IMR-90 (cell line): ENCODE results near the gene HELZ. TPM values are rescaled to one million over a fixed set of nuclear protein-coding genes. Genes with fewer than 3 reads are reported as not detected.

Experiments
- ATAC-seq: fragments of 200-7000 bp; cut with Tn5 transposase; 2 replicates; pipeline ENCODE4 v1.9.1; 2020; ENCODE audit warnings: low read depth, mild to moderate bottlenecking, moderate library complexity
- BruUV-seq: library from RNA; stranded (reverse); fragments of 400-500 nt; replicated peaks from 2 replicates; lab custom pipeline; 2021; lab: Mats Ljungman, UMichigan
- CTCF ChIA-PET: fragments of 300-600 bp; formaldehyde crosslinking; extraction: SDS; loops from one replicate; lab custom pipeline; 2021; ENCODE audit warnings: antibody characterized with exemption; lab: Yijun Ruan, JAX
- POLR2A ChIA-PET: fragments of 300-600 bp; sonication (Branson Sonifier 250); formaldehyde crosslinking; loops from one replicate; lab custom pipeline; 2022; ENCODE audit warnings: antibody characterized with exemption; ENCODE audit not compliant: unreplicated experiment; lab: Charles Lee
- DNase-seq: peaks from one replicate; pipeline ENCODE4 v3.0.0; 2013
- H2AFZ ChIP-seq: replicated peaks from 2 replicates; pipeline ENCODE3; 2013; ENCODE audit warnings: low read length, mild to moderate bottlenecking; ENCODE audit not compliant: poor library complexity
- H2AK5ac ChIP-seq: 2 replicates; pipeline ENCODE4 v1.6.1; 2013; ENCODE audit warnings: low read depth, low read length, inconsistent platforms
- H2AK9ac ChIP-seq: replicated peaks from 2 replicates; pipeline ENCODE3; 2013; ENCODE audit warnings: mild to moderate bottlenecking, low read depth, low read length, moderate library complexity; ENCODE audit not compliant: poor library complexity
- H2BK120ac ChIP-seq: 2 replicates; pipeline ENCODE4 v1.6.1; 2013; ENCODE audit warnings: low read depth, low read length, inconsistent platforms
- H2BK15ac ChIP-seq: 3 replicates; pipeline ENCODE4 v1.6.1; 2013; ENCODE audit warnings: low read depth, low read length, inconsistent platforms
- H2BK20ac ChIP-seq: 2 replicates; pipeline ENCODE4 v1.6.1; 2013; ENCODE audit warnings: low read depth, mild to moderate bottlenecking, inconsistent platforms, low read length, moderate library complexity
- H2BK5ac ChIP-seq: 2 replicates; pipeline ENCODE4 v1.6.1; 2013; ENCODE audit warnings: mild to moderate bottlenecking, low read depth, low read length, inconsistent platforms; ENCODE audit not compliant: poor library complexity, severe bottlenecking
- H3K14ac ChIP-seq: replicated peaks from 2 replicates; pipeline ENCODE4 v1.6.1; 2013; ENCODE audit warnings: low read depth, low read length, inconsistent platforms
- H3K18ac ChIP-seq: 2 replicates; pipeline ENCODE4 v1.6.1; 2013; ENCODE audit warnings: low read depth, low read length, control low read depth
- H3K23ac ChIP-seq: 2 replicates; pipeline ENCODE4 v1.6.1; 2013; ENCODE audit warnings: low read depth, low read length, inconsistent platforms
- H3K27ac ChIP-seq: 2 replicates; pipeline ENCODE4 v1.5.1; 2013; ENCODE audit warnings: mild to moderate bottlenecking, control low read depth, low read length; ENCODE audit not compliant: insufficient read depth
- H3K27me3 ChIP-seq: 2 replicates; pipeline ENCODE4 v1.6.1; 2013; ENCODE audit warnings: low read length; ENCODE audit not compliant: control insufficient read depth, insufficient read depth
- H3K36me3 ChIP-seq: 2 replicates; pipeline ENCODE4 v1.6.1; 2013; ENCODE audit warnings: low read length, mixed read lengths; ENCODE audit not compliant: control insufficient read depth, insufficient read depth
- H3K4ac ChIP-seq: 2 replicates; pipeline ENCODE4 v1.6.1; 2013; ENCODE audit warnings: low read depth, low read length, inconsistent platforms
- H3K4me1 ChIP-seq: 2 replicates; pipeline ENCODE4 v1.6.1; 2013; ENCODE audit warnings: low read length, mixed read lengths; ENCODE audit not compliant: control insufficient read depth, insufficient read depth
- H3K4me2 ChIP-seq: 2 replicates; pipeline ENCODE4 v1.6.1; 2013; ENCODE audit warnings: low read depth, mild to moderate bottlenecking, control low read depth, low read length, moderate library complexity
- H3K4me3 ChIP-seq: 2 replicates; pipeline ENCODE4 v1.5.1; 2013; ENCODE audit warnings: low read depth, mild to moderate bottlenecking, control low read depth, low read length, moderate library complexity; ENCODE audit not compliant: insufficient read depth
- H3K56ac ChIP-seq: 2 replicates; pipeline ENCODE4 v1.6.1; 2013; ENCODE audit warnings: low read length, inconsistent platforms; ENCODE audit not compliant: insufficient read depth; ENCODE audit errors: extremely low read depth
- H3K79me1 ChIP-seq, 2 experiments: 2 replicates each; pipeline ENCODE4 v1.6.1; 2013; ENCODE audit warnings: low read length in 2 of 2, inconsistent platforms in 1 of 2, low read depth in 1 of 2
- H3K9ac ChIP-seq: 2 replicates; pipeline ENCODE4 v1.6.1; 2013; ENCODE audit warnings: low read depth, low read length, control low read depth
- H3K9me1 ChIP-seq: 2 replicates; pipeline ENCODE4 v1.6.1; 2013; ENCODE audit warnings: low read length, inconsistent platforms; ENCODE audit not compliant: insufficient read depth
- H3K9me3 ChIP-seq: 2 replicates; pipeline ENCODE4 v1.6.1; 2013; ENCODE audit warnings: low read length; ENCODE audit not compliant: control insufficient read depth, insufficient read depth
- H4K20me1 ChIP-seq: 2 replicates; pipeline ENCODE4 v1.6.1; 2013; ENCODE audit warnings: low read length, inconsistent platforms; ENCODE audit not compliant: insufficient read depth
- H4K5ac ChIP-seq: 2 replicates; pipeline ENCODE4 v1.6.1; 2013; ENCODE audit warnings: mild to moderate bottlenecking, low read depth, low read length, control low read depth
- H4K8ac ChIP-seq, 2 experiments: 2 replicates each; pipeline ENCODE4 v1.6.1; 2013; ENCODE audit warnings: low read depth in 2 of 2, low read length in 2 of 2, control low read depth in 1 of 2, inconsistent platforms in 1 of 2
- H4K91ac ChIP-seq: 2 replicates; pipeline ENCODE4 v1.6.1; 2013; ENCODE audit warnings: low read depth, low read length, inconsistent platforms; ENCODE audit not compliant: insufficient read depth
- CEBPB ChIP-seq: IDR thresholded peaks from 2 replicates; pipeline ENCODE4 v1.6.1; 2012; ENCODE audit warnings: low read depth, low read length, improper control_type of control experiment
- CHD1 ChIP-seq: IDR thresholded peaks from 2 replicates; pipeline ENCODE4 v1.6.1; 2012; ENCODE audit warnings: low read depth, low read length, improper control_type of control experiment
- ELK1 ChIP-seq: fragments of 150-350 bp; IDR thresholded peaks from 2 replicates; pipeline ENCODE4 v1.6.1; 2016; ENCODE audit warnings: low read depth, mild to moderate bottlenecking, low read length, moderate library complexity, borderline replicate concordance
- FOS ChIP-seq: fragments of 150-350 bp; IDR thresholded peaks from 2 replicates; pipeline ENCODE4 v1.6.1; 2016; ENCODE audit warnings: low read depth, low read length
- MAFK ChIP-seq: IDR thresholded peaks from 2 replicates; pipeline ENCODE4 v1.6.1; 2012; ENCODE audit warnings: low read depth, low read length, improper control_type of control experiment
- MAZ ChIP-seq: IDR thresholded peaks from 2 replicates; pipeline ENCODE4 v1.6.1; 2012; ENCODE audit warnings: low read depth, mild to moderate bottlenecking, low read length, improper control_type of control experiment, moderate library complexity, borderline replicate concordance
- NFE2L2 ChIP-seq: fragments of 150-350 bp; IDR thresholded peaks from 2 replicates; pipeline ENCODE4 v1.6.1; 2016; ENCODE audit warnings: low read depth, mild to moderate bottlenecking, low read length
- WGBS, 2 experiments: methylation state at CpG; one replicate each; pipeline versions ENCODE4 v1.1.5 to v1.1.7; 2013; ENCODE audit warnings: missing lambda C conversion rate in 2 of 2; ENCODE audit not compliant: insufficient read length in 1 of 2; ENCODE audit errors: extremely low coverage in 2 of 2; 5-methylcytosine and 5-hydroxymethylcytosine counted together
- dilution Hi-C: fragments of 300-500 bp; cut with HindIII; formaldehyde crosslinking; loops from one replicate; pipeline ENCODE4 v1.14.3; 2018; ENCODE audit warnings: low sequenced_read_pairs; ENCODE audit not compliant: unreplicated experiment
- in situ Hi-C: fragments of 300-500 bp; cut with MboI; formaldehyde crosslinking; loops from 3 replicates; pipeline ENCODE4 v1.14.3; 2019; ENCODE audit warnings: low sequenced_read_pairs, inconsistent platforms, mixed read lengths
- intact Hi-C: fragments of 100-400 bp; cut with micrococcal nuclease; formaldehyde crosslinking; loops from 2 replicates; pipeline ENCODE4 v1.10.0; 2022
- polyA plus RNA-seq, 3 experiments: library from polyadenylated mRNA; depleted of rRNA; stranded (reverse); fragments of >200 nt; gene quantifications; 2 replicates each; pipeline ENCODE4 v1.2.3, GENCODE V29; 2012; ENCODE audit warnings: low replicate concordance in 1 of 3
- total RNA-seq: library from RNA; depleted of rRNA; stranded (reverse); fragments of >200 nt; gene quantifications from 2 replicates; pipeline ENCODE4 v1.2.3, GENCODE V29; 2012

The HELZ gene
- total and polyA plus RNA-seq, 2 of the 4 experiments (the other 2 are of a cell fraction) = 8.0 to 60.6 TPM

GRCh38 chr17:67225316-67225715, 19.7 kb downstream of the HELZ start:
- peaks cover 7% of the 10 kb centered on the region for H3K9me1 ChIP-seq
- peaks cover 3% of the 10 kb centered on the region for H3K4me1 ChIP-seq
- WGBS, 2 experiments = no CpG with 5 or more reads among the region's 4 CpGs
- H2BK20ac ChIP-seq = no peak overlapping the region
- no peak overlapping the region for H3K4me3 ChIP-seq
- in situ Hi-C loops (no loop called here), dilution Hi-C loops (no loop called here), intact Hi-C loops (no loop called here)
- POLR2A ChIA-PET = no interaction called here
- H3K27ac ChIP-seq = no peak overlapping the region
- no peak overlapping the region for H3K4ac ChIP-seq
- no peaks in the 10 kb centered on the region for H3K27me3 ChIP-seq
- no peak for ATAC-seq
- H2BK120ac ChIP-seq = no peak overlapping the region
- CTCF ChIA-PET = no interaction called here
- no peak overlapping the region for H3K14ac ChIP-seq
- no peaks in the 10 kb centered on the region for H3K9me3 ChIP-seq
- H2BK5ac ChIP-seq = no peak overlapping the region
- H4K5ac ChIP-seq = no peak overlapping the region
- H3K4me2 ChIP-seq = no peak overlapping the region
- H3K79me1 ChIP-seq = peaks cover 41 to 72% of the 10 kb centered on the region in 2 experiments
- no peak overlapping the region for H3K23ac ChIP-seq
- no peak overlapping the region for H2AK5ac ChIP-seq
- no peak overlapping the region for H2AK9ac ChIP-seq
- no TSS peak for BruUV-seq
- no peak overlapping the region for H3K9ac ChIP-seq
- H4K8ac ChIP-seq = no peak overlapping the region
- H3K18ac ChIP-seq = no peak overlapping the region
- no peak for TF ChIP-seq ELK1
- no peak for TF ChIP-seq NFE2L2
- no peak for TF ChIP-seq CHD1
- no peak for TF ChIP-seq MAZ
- TF ChIP-seq CEBPB = no peak
- no peak for TF ChIP-seq MAFK
- TF ChIP-seq FOS = no peak
- no peaks in the 10 kb centered on the region; the same call in none of the 2 replicates for H3K36me3 ChIP-seq
- no peak overlapping the region for H2AFZ ChIP-seq
- H2BK15ac ChIP-seq = no peak overlapping the region
- no peak overlapping the region for H3K56ac ChIP-seq
- no peak overlapping the region for H4K91ac ChIP-seq
- H4K20me1 ChIP-seq = peaks cover 16% of the 10 kb centered on the region; the same call in 1 of the 2 replicates
- no peak for DNase-seq
